Activated gamma-delta T cell (primary cell): Measurements from ENCODE around the gene CGB3.
"Not testable (repeated sequence)": the region's sequence is repeated elsewhere in the genome, so short reads cannot be mapped to it uniquely, and the experiment has no call there.

Experiments used
- DNase-seq: peaks from one replicate; lab custom pipeline; 2025; lab: John Stamatoyannopoulos, UW
- total RNA-seq, 2 donors: gene quantifications; one replicate each; lab custom pipeline; 2026; lab: John Stamatoyannopoulos, UW

The CGB3 gene
- total RNA-seq: 0 reads per million in 2 donors

DNA sequence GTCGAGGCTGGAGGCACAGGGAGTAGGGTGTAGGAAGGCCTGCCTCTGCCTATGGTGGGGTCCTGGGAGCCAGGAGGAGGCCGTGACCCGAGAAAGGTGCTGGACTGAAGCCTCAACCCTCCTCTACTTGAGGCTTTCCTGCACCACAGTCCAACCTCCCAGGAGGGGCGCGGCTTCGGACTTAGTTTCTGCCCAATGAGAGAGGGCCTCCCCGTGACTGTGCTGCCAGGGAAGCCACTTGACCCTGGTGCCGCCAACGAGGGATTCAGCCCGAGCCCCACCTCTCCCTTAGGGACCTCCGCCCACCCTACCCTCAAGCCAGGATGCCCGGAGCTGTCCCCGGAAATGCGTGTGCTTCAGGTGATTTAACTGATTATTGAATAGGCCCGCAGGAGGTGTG, at the start of gene CGB3:
TSS of gene CGB3 (minus strand) at position 101 of the 400 bp plus-strand sequence. CDS start 362 bp downstream, outside the sequence.
- not testable (repeated sequence) for DNase-seq

DNA sequence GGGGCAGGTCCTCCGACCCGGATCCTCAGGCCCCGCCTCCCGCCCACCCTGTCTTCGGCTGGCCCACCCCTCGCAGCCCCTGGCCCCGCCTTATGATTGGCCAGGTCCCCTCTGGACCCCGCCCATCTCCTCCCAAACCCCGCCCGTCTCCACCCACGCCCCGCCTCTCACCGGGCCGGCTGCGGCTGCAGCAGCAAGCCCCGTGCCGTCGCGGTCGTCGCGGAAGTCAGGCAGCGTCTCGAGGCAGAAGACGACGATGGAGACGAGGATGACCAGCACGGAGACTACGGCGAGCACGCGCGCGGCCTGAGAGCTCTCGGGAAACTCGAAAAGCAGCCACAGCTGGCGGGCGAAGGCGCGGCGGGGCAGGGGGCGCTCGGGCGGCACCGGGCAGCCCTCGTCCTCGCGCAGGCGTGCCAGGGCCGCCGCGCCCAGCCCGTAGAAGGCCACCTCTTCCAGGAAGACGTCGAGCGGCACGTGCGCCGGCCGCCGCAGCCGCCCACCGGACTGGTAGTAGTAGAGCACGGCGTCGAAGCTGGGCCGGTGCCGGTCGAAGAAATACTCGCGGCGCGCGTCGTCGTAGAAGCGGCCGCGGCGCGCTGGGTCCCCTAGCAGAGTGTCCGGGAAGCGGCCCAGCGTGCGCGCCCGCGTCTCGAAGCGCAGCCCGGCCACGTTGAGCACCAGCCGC, 47.9 kb upstream of the CGB3 start:
- no peak for DNase-seq

DNA sequence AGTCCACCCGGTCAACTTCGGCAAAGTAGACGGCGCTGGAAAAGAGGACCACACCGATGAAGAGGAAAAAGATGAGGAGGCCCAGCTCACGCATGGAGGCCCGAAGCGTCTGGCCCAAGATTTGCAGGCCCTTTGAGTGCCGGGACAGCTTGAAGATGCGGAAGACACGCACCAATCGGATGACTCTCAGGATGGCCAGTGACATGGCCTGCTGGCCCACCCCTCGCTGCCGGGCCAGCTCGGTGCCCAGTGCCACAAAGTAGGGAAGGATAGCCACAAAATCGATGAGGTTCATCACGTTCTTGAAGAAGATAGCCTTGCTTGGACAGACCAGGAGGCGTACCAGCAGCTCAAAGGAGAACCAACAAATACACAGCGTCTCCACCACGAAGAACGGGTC, 46.3 kb upstream of the CGB3 start:
- DNase-seq: no peak

DNA sequence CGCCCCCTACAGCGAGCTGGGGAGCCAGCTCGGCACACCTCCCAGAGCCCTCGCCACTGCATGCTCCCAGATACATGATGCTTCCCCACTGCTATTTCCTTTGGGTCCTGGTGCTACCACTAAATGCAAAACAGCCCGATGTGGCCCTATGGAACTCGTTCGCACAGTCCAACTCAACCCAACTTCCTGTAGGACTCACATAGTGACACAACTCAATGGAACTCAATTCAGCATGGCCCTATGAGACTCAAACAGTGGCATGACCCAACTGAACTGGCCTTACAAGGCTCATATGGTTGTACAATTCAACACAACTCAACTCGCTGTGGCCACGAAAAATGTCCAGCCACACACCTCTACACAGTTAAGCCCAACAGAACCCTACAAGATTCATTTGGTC, 44.9 kb upstream of the CGB3 start:
- no peak for DNase-seq

DNA sequence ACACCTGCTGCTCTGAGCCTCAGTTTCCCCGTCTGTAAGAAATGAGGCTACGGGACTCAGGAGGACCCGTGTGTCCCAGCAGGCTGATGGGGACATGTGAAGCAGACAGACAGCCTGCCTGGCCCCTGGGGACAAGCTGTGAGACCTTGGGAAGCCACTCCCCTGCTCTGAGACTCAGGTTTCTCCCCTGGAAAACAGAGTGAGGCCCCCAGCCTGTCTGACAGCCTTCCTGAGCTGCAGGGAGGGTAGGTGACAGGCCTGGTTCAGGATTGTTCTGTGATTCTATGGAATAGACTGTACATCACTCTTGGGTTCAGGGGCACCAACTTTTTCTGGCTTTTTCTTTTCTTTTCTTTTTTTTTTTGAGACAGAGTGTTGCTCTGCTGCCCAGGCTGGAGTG, 43.4 kb upstream of the CGB3 start:
- no peak for DNase-seq

DNA sequence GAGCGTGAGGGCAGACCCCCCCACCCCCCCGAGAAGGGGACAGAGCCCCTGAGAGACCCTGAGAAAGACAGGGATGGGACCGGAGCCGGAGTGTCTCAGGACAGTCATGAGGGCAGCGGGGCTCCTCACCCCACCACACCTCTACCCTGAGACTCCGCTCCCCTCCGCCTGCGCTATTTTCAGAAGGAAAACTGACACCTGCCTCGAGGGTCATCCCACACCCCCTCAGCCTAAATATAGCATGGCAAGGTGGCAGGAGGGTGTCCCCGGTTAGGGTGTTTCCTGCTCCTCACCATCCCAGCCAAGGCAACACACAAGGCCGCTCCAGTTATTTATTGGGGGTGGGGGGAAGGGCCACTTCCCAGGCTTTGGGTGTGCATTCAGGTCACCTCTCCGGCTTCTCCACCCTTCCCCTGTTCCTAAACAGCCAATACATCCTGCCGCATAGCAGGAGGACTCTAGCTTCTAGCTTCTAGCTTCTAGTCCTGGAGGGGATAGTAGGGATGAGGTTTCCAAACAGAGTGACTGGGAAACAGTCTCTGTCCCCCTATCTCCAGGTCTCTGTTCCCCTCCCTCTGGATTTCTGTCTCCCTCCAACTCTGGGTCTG, 41.9 kb upstream of the CGB3 start:
- DNase-seq: no peak

DNA sequence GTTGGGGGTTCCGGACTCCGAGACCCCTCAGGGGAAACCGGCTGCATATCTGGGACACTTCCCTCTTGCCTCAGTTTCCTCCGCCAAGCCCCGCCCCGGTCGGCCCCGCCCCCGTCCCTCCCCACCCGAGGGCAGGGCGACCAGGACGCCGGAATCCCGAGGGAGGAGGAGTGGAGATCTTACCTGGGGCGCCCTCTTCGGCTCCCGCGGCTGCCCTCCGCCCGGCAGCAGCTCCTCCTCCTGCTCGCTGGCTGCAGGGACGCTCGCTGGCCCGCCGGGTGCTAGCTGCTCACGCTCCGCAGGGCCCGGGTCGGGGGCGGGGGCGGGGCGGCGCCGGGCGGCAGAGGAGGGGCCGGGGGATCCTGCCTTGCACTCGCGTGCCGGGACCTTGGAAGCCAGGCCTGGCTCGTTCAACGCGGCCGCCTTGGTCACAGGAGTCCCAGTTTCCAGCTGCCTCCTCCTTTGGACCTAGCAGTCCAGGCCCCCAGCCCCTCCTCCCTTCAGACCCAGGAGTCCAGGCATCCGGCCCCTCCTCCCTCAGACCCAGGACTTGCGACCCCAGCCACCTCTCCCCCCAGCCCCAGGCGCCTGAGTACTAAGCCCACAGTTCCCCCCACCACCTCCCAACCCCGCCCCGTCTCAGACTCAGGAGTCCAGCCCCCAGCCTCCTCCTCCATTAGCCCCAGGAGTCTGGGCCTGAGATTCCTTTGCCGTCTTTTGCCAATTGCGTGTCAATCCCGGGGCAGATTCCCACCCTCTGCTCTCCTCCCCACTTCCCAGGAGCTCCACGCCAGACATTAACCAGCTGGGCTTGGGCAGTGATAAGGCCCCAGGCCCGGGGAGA, 40.9 kb upstream of the CGB3 start, which contains the start of gene NTF4:
TSS of gene NTF4 (minus strand) at position 51 of the 844 bp plus-strand sequence. CDS start 2,821 bp downstream, outside the sequence.
- no peak for DNase-seq

DNA sequence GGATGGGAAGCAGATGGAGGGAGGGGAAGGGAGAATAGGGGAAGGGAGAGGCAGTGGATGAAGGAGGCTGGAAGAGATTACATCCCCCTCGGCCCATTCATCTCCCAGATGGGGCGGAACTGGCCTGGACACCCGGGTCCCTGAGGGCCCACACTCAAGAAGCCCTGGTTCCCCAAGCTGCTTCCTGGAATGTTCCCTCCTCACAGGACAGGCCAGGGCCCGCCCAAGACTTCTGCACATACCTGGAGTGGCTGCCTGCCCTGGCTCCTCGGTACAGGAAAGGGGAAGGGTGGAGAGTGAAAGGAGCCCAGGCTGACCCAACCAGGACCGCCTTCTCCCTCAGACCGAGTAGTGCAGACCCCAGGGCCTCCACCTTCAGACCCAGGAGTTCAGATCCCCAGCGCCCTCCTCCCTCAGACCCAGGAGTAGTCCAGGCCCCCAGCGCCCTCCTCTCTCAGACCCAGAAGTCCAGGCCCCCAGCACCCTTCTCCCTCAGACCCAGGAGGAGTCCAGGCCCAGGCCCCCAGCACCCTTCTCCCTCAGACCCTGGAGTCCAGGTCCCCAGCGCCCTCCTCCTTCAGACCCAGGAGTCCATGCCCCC, 40.0 kb upstream of the CGB3 start:
- no peak for DNase-seq

DNA sequence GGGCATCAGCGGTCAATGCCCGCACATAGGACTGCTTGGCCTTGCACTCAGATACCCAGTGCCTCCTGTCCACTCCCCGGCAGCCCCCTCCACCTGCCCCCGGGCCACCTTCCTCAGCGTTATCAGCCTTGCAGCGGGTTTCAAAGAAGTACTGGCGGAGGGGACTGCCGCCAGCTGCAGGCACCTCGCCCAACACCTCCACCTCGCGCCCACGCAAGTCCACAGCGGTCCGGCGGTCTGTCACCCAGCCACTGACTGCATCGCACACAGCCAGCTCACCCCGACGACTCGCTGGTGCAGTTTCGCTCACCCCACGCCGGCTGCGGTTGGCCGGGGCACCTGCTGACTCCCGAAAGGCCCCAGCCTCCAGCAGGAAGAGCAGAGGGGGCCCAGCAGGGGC, 37.3 kb upstream of the CGB3 start:
- no peak for DNase-seq

DNA sequence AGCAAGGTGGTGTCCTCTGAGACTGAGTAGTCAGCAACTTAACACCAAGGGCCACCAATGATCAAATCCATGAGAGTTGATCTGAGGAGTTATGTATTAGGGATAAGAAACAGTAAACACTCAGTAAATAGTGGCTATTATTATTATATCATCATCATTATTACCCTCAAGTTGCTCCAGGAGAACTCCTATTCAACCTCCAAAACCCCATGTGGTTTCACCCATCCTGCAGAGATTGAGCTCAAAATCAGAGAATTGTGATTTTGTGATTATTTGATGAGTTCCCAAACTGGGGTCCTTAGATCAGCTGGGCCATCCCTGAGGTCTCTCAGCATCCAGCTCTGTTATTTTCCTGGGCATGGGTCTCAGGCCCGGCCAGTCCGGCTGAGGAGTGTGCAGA, 36.9 kb upstream of the CGB3 start:
- DNase-seq: no peak

DNA sequence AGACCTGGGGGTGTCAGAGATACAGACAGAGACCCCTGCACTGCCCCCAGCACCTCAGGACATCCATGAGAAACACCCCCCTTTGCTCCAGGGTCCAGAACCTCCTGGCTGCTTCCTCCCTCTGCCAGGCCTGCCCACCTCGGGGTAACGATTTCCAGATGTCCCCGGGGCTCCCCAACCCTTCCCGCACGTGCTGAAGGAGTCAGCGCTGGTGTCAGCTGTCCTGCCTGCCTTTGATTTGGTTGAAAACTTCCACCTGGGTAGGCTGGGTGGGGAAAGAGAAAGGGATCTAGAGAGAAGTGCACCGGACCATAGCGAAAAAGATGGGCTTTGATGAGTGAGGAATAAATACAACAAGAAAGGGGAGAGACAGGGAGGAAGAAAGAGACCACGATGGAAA, 34.9 kb upstream of the CGB3 start:
- DNase-seq: no peak

DNA sequence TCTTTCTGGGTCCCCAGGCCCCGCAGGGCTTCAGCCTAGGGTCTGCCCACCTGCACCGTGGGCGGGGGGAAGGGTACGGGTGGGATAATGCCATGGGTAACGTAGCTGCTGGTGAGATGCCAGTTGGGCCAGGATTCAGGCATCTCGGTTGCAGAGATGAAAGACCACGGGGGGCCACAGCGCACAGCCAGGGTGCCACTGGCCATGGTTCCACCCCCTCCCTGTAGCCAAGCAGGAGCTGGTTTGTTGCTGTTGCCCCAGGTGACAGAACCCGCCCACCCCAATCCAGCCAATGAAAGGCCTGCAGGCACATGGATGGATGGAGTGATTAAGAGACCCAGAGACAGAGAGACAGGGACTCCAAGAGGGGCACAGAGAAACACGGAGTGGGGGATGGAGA, 34.4 kb upstream of the CGB3 start:
- no peak for DNase-seq

DNA sequence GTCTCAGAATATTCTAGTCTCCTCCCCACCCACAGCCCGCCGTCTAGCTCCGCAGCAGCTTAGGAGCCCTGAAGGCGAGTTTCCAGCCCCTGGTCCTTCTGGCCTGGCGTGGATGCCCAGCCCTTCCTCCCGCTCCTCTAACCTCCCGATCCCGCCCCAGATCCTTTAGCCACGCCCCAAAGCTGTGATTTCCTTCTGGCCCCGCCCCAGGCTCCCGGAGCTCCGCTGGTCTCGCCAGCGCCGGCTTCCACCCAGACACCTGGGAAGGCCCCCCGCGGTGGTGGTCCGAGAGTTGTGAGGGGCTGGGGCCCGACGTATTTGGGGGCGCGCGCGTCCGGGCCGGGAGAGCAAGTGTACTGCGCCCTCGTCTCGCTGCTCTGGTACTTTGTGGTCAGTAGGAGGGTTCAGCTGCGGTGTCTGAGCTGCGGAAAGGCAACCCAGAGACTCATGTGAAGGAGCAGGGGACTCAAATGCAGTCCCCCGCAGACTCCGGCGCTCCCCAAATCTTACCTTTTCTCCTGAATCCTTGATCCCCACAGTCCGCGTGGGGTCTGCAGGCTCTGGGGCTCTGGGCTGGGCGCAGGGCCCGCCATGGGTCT, 33.6 kb upstream of the CGB3 start, which contains the start of gene CGB7:
TSS of gene CGB7 (minus strand) at position 114 of the 599 bp plus-strand sequence. CDS start 2,374 bp downstream, outside the sequence.
- DNase-seq: no peak

DNA sequence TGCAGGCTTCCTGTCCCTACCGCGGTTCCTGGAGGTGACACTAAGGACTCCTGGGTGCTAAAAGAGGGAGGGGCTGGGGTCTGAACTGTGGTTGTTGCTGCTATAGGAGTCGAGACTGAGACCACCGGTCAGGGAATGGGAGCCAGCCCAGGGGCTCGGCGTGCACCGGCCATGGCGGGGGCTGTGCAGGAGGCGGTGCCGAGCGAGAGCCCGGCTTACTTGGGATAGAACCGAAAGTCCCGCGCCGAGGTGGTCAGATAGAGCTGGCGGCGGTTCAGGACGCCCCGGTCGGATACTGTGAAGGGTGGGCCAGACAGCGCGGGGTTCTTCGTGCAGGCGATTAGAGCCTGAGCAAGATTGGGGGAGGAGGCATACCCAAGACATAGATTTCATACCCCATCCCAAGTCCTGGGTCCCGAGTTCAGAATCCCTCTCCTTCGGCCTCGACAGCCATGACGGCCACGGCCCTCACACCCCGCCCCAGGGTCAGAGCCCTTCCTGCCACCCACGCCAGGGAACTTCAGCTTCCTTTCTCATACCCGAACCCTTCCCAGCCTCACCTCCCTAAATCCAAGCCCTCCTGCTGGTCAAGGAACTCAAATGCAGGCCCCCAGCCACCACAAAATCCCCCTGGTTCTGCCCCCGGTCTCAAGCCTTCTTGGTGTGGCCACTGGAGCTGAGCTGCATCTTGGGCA, 32.9 kb upstream of the CGB3 start:
- not testable (repeated sequence) for DNase-seq

DNA sequence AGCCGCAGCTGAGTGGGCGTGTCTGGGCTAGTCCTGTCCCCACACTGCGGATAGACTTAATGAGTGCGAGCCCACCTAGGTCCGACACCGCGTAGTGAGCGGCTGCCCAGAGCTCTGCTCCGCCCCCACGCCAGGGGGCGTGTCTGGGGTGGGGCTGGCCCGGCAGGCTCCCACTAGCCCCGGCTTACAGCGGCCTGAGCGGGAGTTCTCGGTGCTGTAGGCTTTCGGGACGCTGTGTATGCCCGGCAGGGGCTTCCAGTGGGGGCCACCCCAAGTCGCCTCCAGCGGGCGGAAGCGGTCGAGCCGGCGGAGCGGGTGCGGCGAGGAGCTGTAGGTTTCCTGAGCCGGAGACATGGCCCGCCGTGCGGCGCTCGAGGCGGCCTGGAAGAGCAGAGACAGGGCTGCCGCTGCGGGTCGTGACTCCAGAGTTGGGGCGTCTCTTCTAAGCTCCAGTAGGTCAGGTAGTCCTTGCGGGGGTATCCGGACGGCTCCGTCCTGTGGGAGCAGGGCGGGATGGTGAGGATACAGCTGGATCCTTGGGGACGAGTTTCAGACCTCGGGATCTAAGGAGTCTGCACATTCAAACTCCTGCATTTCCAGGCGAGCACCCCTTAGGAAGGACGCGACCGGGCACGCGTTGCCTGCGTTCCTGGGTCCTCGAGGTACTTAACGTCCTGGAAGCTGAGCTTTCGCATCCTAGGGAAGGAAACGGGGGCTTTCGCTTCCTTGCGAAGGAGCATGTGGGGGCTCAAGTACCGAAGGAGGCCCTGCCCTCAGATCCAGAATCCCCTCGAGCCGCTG, 32.2 kb upstream of the CGB3 start:
- peak; percentile 36 for DNase-seq

DNA sequence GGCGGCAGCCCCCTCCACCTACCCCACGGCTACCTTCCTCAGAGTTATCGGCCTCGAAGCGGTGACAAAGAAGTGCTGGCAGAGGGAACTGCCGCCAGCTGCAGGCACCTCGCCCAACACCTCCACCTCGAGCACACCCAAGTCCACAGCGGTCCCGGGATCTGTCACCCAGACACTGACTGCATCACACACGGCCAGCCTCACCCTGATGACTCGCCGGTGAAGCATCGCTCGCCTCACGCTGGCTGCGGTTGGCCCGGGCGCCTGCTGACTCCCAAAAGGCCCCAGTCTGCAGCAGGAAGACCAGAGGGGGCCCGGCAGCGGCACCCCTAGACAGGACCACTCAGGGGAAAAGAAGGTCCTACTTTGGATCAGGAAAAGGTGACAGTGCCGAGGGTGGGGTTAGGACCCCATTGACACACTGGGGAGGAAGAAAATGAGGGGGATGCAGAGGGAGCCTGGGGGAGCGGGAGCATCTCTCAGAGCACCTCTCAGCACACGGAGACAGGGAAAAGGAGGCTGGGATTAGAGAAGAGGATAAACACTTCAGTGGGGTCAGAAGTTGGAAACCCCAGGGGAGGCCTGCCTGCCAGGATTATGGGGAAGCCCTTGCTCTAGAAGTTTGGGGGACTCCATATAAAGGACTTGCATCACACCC, 26.4 kb upstream of the CGB3 start:
- DNase-seq: not testable (repeated sequence)

DNA sequence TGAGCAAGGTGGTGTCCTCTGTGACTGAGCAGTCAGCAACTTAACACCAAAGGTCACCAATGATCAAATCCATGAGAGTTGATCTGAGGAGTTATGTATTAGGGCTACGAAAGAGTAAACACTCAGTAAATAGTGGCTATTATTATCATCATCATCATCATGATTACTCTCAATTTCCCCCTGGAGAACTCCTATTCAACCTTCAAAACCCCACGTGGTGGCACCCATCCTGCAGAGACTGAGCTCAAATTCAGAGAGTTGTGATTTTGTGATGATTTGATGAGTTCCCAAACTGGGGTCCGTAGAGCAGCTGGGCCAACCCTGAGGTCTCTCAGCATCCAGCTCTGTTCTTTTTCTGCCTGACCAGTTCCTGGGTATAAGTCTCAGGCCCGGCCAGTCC, 25.7 kb upstream of the CGB3 start:
- DNase-seq: not testable (repeated sequence)

DNA sequence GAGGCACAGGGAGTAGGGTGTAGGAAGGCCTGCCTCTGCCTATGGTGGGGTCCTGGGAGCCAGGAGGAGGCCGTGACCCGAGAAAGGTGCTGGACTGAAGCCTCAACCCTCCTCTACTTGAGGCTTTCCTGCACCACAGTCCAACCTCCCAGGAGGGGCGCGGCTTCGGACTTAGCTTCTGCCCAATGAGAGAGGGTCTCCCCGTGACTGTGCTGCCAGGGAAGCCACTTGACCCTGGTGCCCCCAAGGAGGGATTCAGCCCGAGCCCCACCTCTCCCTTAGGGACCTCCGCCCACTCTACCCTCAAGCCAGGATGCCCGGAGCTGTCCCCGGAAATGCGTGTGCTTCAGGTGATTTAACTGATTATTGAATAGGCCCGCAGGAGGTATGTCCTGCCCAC, 24.9 kb upstream of the CGB3 start, which contains the start of gene CGB8:
TSS of gene CGB8 (minus strand) at position 101 of the 400 bp plus-strand sequence. CDS start 372 bp downstream, outside the sequence.
- not testable (repeated sequence) for DNase-seq

DNA sequence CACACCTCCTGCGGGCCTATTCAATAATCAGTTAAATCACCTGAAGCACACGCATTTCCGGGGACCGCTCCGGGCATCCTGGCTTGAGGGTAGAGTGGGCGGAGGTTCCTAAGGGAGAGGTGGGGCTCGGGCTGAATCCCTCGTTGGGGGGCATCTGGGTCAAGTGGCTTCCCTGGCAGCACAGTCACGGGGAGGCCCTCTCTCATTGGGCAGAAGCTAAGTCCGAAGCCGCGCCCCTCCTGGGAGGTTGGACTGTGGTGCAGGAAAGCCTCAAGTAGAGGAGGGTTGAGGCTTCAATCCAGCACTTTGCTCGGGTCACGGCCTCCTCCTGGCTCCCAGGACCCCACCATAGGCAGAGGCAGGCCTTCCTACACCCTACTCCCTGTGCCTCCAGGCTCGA, 19.4 kb upstream of the CGB3 start, which contains the start of gene CGB5:
TSS of gene CGB5 (plus strand) at position 301 of the 400 bp plus-strand sequence. CDS start 362 bp downstream, outside the sequence.
- DNase-seq: not testable (repeated sequence)
